GM12878 (cell line): ENCODE measurements around the gene ADRA2B. TPM values are rescaled to one million over a fixed set of nuclear protein-coding genes. Genes with fewer than 3 reads are reported as not detected.

Experiments used
- BHLHE40 ChIP-seq, 2 experiments: fragments of 450-650 bp in 1 of 2; IDR thresholded peaks; 2 replicates each; pipeline ENCODE4 v1.6.1; 2011 to 2017; ENCODE audit warnings: low read depth in 2 of 2, borderline replicate concordance in 1 of 2, improper control_type of control experiment in 1 of 2, low read length in 1 of 2, mild to moderate bottlenecking in 1 of 2
- BRCA1 ChIP-seq: IDR thresholded peaks from 2 replicates; pipeline ENCODE4 v1.6.1; 2011; ENCODE audit warnings: low read depth, low read length, improper control_type of control experiment
- CBFB ChIP-seq: IDR thresholded peaks from 2 replicates; pipeline ENCODE4 v1.6.1; 2016; ENCODE audit warnings: antibody characterized with exemption, low read depth
- FOXK2 ChIP-seq: fragments of 450-650 bp; IDR thresholded peaks from 2 replicates; pipeline ENCODE4 v1.6.1; 2017; ENCODE audit warnings: mild to moderate bottlenecking, moderate library complexity
- FOXM1 ChIP-seq: IDR thresholded peaks from 2 replicates; pipeline ENCODE4 v1.6.1; 2012; ENCODE audit warnings: low read depth, mild to moderate bottlenecking, inconsistent platforms, low read length, moderate library complexity
- JUNB ChIP-seq: IDR thresholded peaks from 2 replicates; pipeline ENCODE4 v1.6.1; 2016; ENCODE audit warnings: antibody characterized with exemption, mild to moderate bottlenecking
- MEF2A ChIP-seq: IDR thresholded peaks from 2 replicates; pipeline ENCODE4 v1.6.1; 2011; ENCODE audit warnings: low read depth, mild to moderate bottlenecking, low read length, moderate library complexity; ENCODE audit not compliant: insufficient read depth
- MYC ChIP-seq: IDR thresholded peaks from 2 replicates; pipeline ENCODE4 v1.6.1; 2011; ENCODE audit warnings: mild to moderate bottlenecking, low read length, moderate library complexity, inconsistent platforms; ENCODE audit not compliant: insufficient read depth, insufficient replicate concordance, insufficient read length, severe bottlenecking
- NFIC ChIP-seq: IDR thresholded peaks from 2 replicates; pipeline ENCODE4 v1.6.1; 2012; ENCODE audit warnings: low read depth, mild to moderate bottlenecking, inconsistent platforms, low read length, moderate library complexity
- NFYA ChIP-seq: IDR thresholded peaks from 2 replicates; pipeline ENCODE4 v1.6.1; 2011; ENCODE audit warnings: low read depth, mild to moderate bottlenecking, low read length, improper control_type of control experiment, borderline replicate concordance
- NFYB ChIP-seq: IDR thresholded peaks from 2 replicates; pipeline ENCODE4 v1.6.1; 2011; ENCODE audit warnings: low read depth, mild to moderate bottlenecking, low read length, improper control_type of control experiment, moderate library complexity; ENCODE audit not compliant: insufficient read depth
- PML ChIP-seq: IDR thresholded peaks from 2 replicates; pipeline ENCODE4 v1.6.1; 2012; ENCODE audit warnings: low read length, inconsistent platforms
- RBBP5 ChIP-seq: fragments of 200-600 bp; sonication (generic); conservative IDR thresholded peaks from 2 replicates; pipeline ENCODE4 v1.6.1; 2016
- RFX5 ChIP-seq: IDR thresholded peaks from 2 replicates; pipeline ENCODE4 v1.6.1; 2011; ENCODE audit warnings: low read depth, low read length, improper control_type of control experiment
- SREBF1 ChIP-seq: IDR thresholded peaks from 2 replicates; pipeline ENCODE4 v1.6.1; 2012; ENCODE audit warnings: mild to moderate bottlenecking, low read length
- TAF1 ChIP-seq: IDR thresholded peaks from 2 replicates; pipeline ENCODE4 v1.6.1; 2011; ENCODE audit warnings: mild to moderate bottlenecking, low read depth, low read length, borderline replicate concordance
- ZNF384 ChIP-seq: IDR thresholded peaks from 2 replicates; pipeline ENCODE4 v1.6.1; 2012; ENCODE audit warnings: low read depth, mild to moderate bottlenecking, low read length, improper control_type of control experiment, borderline replicate concordance
- ZZZ3 ChIP-seq: IDR thresholded peaks from 2 replicates; pipeline ENCODE4 v1.6.1; 2011; ENCODE audit warnings: low read depth; ENCODE audit not compliant: control insufficient read depth, insufficient read length
- polyA plus RNA-seq, 11 experiments: library from polyadenylated mRNA; depleted of rRNA in 4 of 11; unstranded in 6 of 11; stranded (reverse) in 5 of 11; fragments of >200 nt; fragmentation: Nextera tagmentation in 4 of 11; fragmentation: Illumina TruSeq in 1 of 11; extraction: Ambion mirVana in 4 of 11; extraction: Trizol in 1 of 11; gene quantifications; 1 replicate in 1 of 11; 2 replicates in 10 of 11; pipeline versions ENCODE4 v1.2.1 to v1.2.3, GENCODE V29; 2011 to 2016; ENCODE audit warnings: inconsistent platforms in 2 of 11, missing spikeins in 2 of 11, low read depth in 1 of 11
- total RNA-seq, 4 experiments: library from RNA; depleted of rRNA in 3 of 4; stranded (reverse); fragments of >200 nt in 3 of 4; fragmentation: Illumina TruSeq in 1 of 4; extraction: Trizol in 1 of 4; gene quantifications; 2 replicates each; pipeline versions ENCODE4 v1.2.1 to v1.2.3, GENCODE V29; 2013 to 2021
- TF ChIP-seq, protein P1 (sequence below): fragments of 150-350 bp; IDR thresholded peaks from 2 replicates; pipeline ENCODE4 v1.6.1; 2016; ENCODE audit warnings: low read depth, low read length
- TF ChIP-seq, protein P2 (sequence below): IDR thresholded peaks from 2 replicates; pipeline ENCODE4 v1.6.1; 2011; ENCODE audit warnings: mild to moderate bottlenecking, low read depth, low read length, moderate library complexity; ENCODE audit not compliant: insufficient replicate concordance
- TF ChIP-seq, protein P3 (sequence below): IDR thresholded peaks from 2 replicates; pipeline ENCODE4 v1.6.1; 2012; ENCODE audit warnings: low read length, inconsistent platforms
- TF ChIP-seq, protein P4 (sequence below): IDR thresholded peaks from 2 replicates; pipeline ENCODE4 v1.6.1; 2011; ENCODE audit warnings: borderline replicate concordance, low read depth, mild to moderate bottlenecking, moderate library complexity, low read length; ENCODE audit not compliant: insufficient read depth, poor library complexity, severe bottlenecking

The ADRA2B gene
- total and polyA plus RNA-seq, 10 of the 15 experiments (the other 5 are each of a cell fraction or from before 2014, with no cell fraction given), result 0.01 to 0.10 (median 0.04) TPM; not detected in 6

DNA sequence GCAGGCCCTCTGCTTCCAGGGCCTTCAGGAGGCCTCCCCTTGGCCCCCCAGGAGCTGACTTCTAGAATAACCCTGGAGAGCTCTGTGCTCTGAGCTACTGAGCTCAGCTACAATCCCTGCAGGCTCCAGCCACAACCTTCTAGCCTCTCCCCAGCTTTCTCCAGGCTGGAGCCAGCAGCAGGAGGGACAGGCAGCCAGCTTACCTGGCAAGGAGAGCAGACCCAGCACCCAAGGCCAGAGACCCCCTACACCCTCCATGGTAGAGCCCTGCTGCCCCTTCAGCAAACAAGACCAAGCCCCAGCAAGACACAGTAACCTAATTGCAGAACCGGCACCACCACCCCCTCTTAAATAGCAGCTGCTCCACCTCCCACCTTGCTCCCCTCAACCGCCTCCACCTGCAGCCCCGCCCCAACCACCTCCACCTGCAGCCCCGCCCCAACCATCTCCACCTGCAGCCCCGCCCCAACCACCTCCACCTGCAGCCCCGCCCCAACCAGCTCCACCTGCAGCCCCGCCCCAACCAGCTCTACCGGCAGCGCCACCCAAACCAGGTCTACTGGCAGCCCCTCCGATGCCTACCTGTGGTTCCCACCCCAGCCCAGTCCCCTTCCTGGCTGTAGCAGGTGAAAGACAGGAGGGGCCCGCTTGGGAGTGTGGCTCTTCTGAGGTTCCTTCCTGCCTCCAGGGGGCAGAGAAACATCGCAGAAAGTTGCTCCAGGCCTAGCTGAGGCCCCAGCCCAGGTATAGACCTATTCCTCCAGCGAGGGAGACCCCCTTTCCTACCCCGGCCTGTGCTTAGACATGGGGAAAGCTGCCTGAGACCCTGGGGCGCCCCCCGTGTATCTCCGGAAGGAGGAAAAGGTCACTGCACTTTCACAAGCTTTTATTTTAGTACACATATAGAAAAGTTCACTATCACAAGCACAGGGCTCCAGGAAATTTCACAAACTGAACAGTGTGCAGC lies 22.1 kb upstream of the ADRA2B start, which contains the start of gene ASTL (continued):
- TF ChIP-seq, protein P1, sequence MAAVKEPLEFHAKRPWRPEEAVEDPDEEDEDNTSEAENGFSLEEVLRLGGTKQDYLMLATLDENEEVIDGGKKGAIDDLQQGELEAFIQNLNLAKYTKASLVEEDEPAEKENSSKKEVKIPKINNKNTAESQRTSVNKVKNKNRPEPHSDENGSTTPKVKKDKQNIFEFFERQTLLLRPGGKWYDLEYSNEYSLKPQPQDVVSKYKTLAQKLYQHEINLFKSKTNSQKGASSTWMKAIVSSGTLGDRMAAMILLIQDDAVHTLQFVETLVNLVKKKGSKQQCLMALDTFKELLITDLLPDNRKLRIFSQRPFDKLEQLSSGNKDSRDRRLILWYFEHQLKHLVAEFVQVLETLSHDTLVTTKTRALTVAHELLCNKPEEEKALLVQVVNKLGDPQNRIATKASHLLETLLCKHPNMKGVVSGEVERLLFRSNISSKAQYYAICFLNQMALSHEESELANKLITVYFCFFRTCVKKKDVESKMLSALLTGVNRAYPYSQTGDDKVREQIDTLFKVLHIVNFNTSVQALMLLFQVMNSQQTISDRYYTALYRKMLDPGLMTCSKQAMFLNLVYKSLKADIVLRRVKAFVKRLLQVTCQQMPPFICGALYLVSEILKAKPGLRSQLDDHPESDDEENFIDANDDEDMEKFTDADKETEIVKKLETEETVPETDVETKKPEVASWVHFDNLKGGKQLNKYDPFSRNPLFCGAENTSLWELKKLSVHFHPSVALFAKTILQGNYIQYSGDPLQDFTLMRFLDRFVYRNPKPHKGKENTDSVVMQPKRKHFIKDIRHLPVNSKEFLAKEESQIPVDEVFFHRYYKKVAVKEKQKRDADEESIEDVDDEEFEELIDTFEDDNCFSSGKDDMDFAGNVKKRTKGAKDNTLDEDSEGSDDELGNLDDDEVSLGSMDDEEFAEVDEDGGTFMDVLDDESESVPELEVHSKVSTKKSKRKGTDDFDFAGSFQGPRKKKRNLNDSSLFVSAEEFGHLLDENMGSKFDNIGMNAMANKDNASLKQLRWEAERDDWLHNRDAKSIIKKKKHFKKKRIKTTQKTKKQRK, result no peak
- TF ChIP-seq ZNF384 (no peak; the same call in 1 of the 2 replicates), NFIC (no peak), MYC (no peak), FOXK2 (no peak), BHLHE40 (IDR thresholded peaks at IDR 0.05; ENCODE audit: borderline replicate concordance in 1 of 2, low read depth in 2 of 2, low read length in 1 of 2) (0 out of 4 replicates have a peak, but pooled peaks of 1 of the 2 experiments have one; percentile 8), NFYA (no peak), SREBF1 (no peak), TAF1 (no peak), NFYB (no peak), MEF2A (0 out of 2 replicates have a peak, but pooled peaks have one; percentile 30), PML (no peak), FOXM1 (no peak), RBBP5 (no peak), RFX5 (no peak), CBFB (peak; percentile 51; the same call in 1 of the 2 replicates), BRCA1 (no peak), ZZZ3 (no peak), JUNB (no peak)
- TF ChIP-seq, protein P2, sequence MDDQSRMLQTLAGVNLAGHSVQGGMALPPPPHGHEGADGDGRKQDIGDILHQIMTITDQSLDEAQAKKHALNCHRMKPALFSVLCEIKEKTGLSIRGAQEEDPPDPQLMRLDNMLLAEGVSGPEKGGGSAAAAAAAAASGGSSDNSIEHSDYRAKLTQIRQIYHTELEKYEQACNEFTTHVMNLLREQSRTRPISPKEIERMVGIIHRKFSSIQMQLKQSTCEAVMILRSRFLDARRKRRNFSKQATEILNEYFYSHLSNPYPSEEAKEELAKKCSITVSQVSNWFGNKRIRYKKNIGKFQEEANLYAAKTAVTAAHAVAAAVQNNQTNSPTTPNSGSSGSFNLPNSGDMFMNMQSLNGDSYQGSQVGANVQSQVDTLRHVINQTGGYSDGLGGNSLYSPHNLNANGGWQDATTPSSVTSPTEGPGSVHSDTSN, result peak; percentile 55
- TF ChIP-seq, protein P3, sequence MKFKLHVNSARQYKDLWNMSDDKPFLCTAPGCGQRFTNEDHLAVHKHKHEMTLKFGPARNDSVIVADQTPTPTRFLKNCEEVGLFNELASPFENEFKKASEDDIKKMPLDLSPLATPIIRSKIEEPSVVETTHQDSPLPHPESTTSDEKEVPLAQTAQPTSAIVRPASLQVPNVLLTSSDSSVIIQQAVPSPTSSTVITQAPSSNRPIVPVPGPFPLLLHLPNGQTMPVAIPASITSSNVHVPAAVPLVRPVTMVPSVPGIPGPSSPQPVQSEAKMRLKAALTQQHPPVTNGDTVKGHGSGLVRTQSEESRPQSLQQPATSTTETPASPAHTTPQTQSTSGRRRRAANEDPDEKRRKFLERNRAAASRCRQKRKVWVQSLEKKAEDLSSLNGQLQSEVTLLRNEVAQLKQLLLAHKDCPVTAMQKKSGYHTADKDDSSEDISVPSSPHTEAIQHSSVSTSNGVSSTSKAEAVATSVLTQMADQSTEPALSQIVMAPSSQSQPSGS, result no peak
- TF ChIP-seq, protein P4, sequence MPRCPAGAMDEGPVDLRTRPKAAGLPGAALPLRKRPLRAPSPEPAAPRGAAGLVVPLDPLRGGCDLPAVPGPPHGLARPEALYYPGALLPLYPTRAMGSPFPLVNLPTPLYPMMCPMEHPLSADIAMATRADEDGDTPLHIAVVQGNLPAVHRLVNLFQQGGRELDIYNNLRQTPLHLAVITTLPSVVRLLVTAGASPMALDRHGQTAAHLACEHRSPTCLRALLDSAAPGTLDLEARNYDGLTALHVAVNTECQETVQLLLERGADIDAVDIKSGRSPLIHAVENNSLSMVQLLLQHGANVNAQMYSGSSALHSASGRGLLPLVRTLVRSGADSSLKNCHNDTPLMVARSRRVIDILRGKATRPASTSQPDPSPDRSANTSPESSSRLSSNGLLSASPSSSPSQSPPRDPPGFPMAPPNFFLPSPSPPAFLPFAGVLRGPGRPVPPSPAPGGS, result no peak
